Skeletal muscle satellite cell (primary cell): ENCODE results near the gene HGFAC.

Source experiments
- H3K27me3 ChIP-seq: 2 replicates; pipeline ENCODE4 v1.7.0; 2013; ENCODE audit warnings: low read length; ENCODE audit not compliant: control insufficient read depth, insufficient read depth
- H3K36me3 ChIP-seq: 2 replicates; pipeline ENCODE4 v1.7.0; 2013; ENCODE audit warnings: mild to moderate bottlenecking, control low read depth, low read length; ENCODE audit not compliant: insufficient read depth
- H3K4me1 ChIP-seq: 2 replicates; pipeline ENCODE4 v1.7.0; 2013; ENCODE audit warnings: low read length; ENCODE audit not compliant: control insufficient read depth, insufficient read depth
- H3K4me2 ChIP-seq: 2 replicates; pipeline ENCODE4 v1.7.0; 2013; ENCODE audit warnings: mild to moderate bottlenecking, low read length
- H3K4me3 ChIP-seq: 2 replicates; pipeline ENCODE4 v1.7.0; 2013; ENCODE audit warnings: low read length
- H3K9ac ChIP-seq: 2 replicates; pipeline ENCODE4 v1.7.0; 2013; ENCODE audit warnings: mild to moderate bottlenecking, low read depth, low read length, moderate library complexity
- H3K9me3 ChIP-seq: replicated peaks from 2 replicates; pipeline ENCODE4 v1.7.0; 2013; ENCODE audit warnings: mild to moderate bottlenecking, control low read depth, low read length

HGFAC gene

DNA sequence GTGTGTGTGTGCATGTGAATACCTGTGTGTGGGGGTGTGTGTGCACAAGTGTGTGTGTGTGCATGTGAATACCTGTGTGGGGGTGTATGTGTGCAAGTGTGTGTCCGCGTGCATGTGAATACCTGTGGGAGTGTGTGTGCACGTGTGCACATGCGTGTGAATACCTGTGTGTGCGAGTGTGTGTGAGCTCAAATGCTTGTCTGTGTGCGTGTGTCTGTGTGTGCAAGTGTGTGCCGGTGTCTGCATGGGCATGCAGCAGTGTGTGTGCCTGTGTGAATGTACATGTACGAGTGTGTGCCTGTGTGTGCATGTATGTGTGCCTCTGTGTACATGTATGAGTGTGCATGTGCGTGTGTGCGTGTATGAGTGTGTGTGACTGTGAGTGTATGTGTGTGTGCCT is 26.4 kb downstream of the HGFAC start:
- Histone ChIP-seq H3K9me3 (no peaks in the 10 kb centered on the region), H3K4me1 (peaks cover 5% of the 10 kb centered on the region), H3K27me3 (peaks cover 6% of the 10 kb centered on the region), H3K9ac (no peak overlapping the region), H3K36me3 (no peaks in the 10 kb centered on the region), H3K4me2 (no peak overlapping the region), H3K4me3 (no peak overlapping the region)

DNA sequence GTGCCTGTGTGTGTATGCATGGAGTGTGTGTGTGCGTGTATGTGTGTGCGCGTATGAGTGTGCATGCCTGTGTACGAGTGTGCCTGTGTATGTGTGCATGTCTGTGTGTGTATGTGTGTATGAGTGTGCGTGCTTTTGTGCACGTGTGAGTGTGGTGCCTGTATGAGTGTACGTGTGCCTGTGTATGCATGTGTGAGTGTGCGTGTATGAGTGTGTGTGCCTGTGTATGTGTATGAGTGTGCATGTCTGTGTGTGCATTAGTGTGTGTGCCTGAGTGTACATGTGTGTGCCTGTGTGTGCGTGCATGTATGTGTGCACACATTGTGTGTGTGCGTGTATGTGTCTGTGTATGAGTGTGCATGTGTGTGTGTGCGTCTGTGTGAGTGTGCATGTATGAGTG is 27.0 kb downstream of the HGFAC start:
- H3K4me3 ChIP-seq, result no peak overlapping the region
- H3K36me3 ChIP-seq, result no peaks in the 10 kb centered on the region
- H3K9me3 ChIP-seq, result no peaks in the 10 kb centered on the region
- H3K4me1 ChIP-seq, result peaks cover 5% of the 10 kb centered on the region
- H3K27me3 ChIP-seq, result peaks cover 6% of the 10 kb centered on the region
- H3K9ac ChIP-seq, result no peak overlapping the region
- no peak overlapping the region for H3K4me2 ChIP-seq

DNA sequence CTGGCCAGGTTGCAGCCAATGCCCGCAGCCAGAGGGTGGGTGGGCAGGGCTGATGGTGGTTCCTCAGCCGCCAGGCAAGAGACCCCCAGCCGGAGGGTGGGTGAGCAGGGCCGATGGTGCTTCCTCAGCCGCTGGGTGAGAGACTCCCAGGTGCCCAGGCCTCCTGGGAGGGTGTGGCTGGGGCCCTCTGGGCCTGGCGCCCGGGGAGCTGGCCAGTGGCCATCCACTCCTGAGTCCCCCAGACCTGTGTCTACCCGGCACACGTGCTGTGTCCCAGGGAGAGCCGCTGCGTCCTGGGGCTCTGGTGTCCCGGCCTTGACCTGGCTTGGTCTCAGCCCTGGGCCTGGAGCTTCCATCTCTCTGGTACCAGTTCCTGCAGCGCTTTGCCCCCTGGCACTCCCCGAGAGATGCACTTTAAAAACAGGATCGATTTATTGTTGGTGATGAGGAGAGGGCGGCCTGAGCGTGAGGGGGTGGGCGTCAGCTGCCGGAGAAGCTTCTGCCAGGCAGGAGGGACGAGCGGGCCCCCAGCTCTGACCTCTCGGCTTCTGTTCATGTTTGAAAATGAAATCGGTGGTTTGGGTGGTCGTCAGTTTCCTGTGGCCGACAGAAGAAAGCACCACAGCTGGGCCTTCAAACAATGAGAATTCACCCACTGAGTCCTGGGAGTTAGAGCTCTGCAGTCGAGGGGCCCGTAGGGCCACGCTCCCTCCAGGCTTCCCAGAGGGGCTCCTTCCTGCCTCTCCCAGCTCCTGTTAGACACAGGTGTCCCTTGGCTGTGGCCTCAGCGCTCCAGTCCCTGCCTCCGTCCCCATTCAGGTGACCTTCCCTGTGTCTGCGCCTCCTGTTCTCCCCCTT is 27.8 kb downstream of the HGFAC start:
- Histone ChIP-seq H3K9me3 (no peaks in the 10 kb centered on the region), H3K36me3 (no peaks in the 10 kb centered on the region), H3K27me3 (peaks cover 2% of the 10 kb centered on the region), H3K4me2 (no peak overlapping the region), H3K9ac (no peak overlapping the region), H3K4me3 (no peak overlapping the region), H3K4me1 (peaks cover 4% of the 10 kb centered on the region)

DNA sequence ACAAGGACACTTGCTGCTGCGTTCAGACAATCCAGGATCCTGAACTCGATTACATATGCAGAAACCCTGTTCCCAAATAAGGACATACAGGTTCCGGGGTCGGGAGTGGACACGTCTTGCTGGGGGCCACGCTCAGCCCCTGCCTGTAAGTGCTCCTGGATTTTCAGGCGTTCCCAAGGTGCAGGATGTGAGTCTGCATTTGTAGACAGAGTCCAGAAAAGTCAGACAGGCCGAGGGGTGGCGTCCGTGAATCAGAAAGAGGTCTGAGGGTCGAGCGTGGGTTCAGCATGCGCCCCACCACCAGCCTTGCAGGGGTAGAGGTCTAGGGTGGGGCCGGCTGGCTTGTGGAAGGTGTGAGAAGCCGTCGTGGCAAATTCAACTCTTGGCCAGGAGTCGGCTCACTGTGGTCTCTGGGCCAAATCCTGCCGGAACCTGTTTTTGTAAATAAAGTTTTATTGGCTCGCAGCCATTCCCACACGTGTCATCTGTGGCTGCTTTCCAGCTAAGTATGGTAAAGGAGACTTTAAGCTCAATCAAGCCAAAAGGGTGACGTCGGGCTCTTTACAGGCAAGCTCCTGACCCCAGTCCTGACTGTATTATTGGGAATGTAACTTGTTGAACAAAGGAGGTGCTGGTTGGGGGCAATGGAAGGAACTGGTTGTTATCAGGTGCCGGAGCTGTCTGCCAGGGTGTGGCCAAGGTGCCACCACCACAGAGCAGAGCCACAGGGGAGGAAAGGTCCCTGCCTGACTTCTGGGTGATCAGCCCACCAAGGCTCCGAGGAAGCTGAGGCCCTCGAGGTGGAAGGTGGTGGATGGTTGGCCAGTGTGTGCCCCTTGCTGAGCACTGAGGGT is 28.7 kb downstream of the HGFAC start:
- Histone ChIP-seq H3K4me1 (no peaks in the 10 kb centered on the region), H3K9me3 (no peaks in the 10 kb centered on the region)

GRCh38 chr4:3471098-3471760 is 29.5 kb downstream of the HGFAC start:
- no peaks in the 10 kb centered on the region for H3K9me3 ChIP-seq
- H3K9ac ChIP-seq, result no peak overlapping the region
- H3K36me3 ChIP-seq, result no peaks in the 10 kb centered on the region
- no peaks in the 10 kb centered on the region for H3K27me3 ChIP-seq
- H3K4me3 ChIP-seq, result no peak overlapping the region
- H3K4me2 ChIP-seq, result no peak overlapping the region
- H3K4me1 ChIP-seq, result no peaks in the 10 kb centered on the region

More for the DNA sequence above, 28.7 kb downstream of the HGFAC start:
- Histone ChIP-seq H3K4me2 (no peak overlapping the region), H3K9ac (no peak overlapping the region), H3K4me3 (no peak overlapping the region), H3K27me3 (no peaks in the 10 kb centered on the region), H3K36me3 (no peaks in the 10 kb centered on the region)

- H3K36me3 ChIP-seq, result no peaks in the 10 kb centered on the region
- H3K9ac ChIP-seq, result no peak overlapping the region
- H3K4me3 ChIP-seq, result no peak overlapping the region
- H3K4me2 ChIP-seq, result no peak overlapping the region
- H3K4me1 ChIP-seq, result no peaks in the 10 kb centered on the region
- no peaks in the 10 kb centered on the region for H3K27me3 ChIP-seq
- H3K9me3 ChIP-seq, result no peaks in the 10 kb centered on the region
Measured at GRCh38 chr4:3471886-3472285, 30.1 kb downstream of the HGFAC start.

DNA sequence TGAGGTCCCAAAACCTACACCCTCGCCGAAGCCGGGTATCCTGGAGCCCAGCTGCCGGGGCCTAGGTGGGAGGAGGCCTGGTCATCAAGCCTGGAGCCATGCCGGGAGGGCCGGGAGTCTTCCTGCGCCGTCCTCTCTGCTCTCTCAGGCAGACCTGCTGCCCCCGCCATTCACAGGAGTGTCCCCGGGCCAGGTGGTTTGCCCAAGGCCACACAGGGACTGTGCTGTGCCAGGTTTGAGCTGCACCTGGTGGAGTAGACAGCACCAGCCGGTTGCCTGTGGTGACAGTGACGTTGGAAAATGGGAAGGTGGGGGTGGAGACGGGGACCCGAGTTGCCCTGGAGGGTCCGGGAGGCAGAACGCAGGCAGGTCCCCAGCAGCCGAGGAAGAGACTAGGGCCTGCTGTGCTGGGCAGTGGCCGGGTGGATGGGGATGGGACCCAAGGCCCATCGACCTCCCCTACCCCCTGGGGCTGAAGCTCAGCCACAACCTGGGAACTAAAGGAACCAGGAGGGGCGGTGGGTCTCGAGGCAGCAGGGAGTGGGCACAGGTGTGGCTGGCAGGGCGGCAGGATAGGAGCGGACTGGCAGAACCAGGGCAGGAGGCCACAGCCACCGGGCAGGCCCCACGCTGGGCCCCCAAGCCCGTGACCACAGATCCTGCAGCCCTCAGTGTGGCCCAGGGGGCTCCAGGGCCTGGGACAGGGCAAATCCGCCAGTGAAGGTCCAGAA is 30.8 kb downstream of the HGFAC start:
- no peak overlapping the region for H3K4me3 ChIP-seq
- no peaks in the 10 kb centered on the region for H3K9me3 ChIP-seq
- H3K4me1 ChIP-seq, result no peaks in the 10 kb centered on the region
- H3K27me3 ChIP-seq, result no peaks in the 10 kb centered on the region
- no peak overlapping the region for H3K4me2 ChIP-seq
- H3K36me3 ChIP-seq, result no peaks in the 10 kb centered on the region
- H3K9ac ChIP-seq, result no peak overlapping the region

DNA sequence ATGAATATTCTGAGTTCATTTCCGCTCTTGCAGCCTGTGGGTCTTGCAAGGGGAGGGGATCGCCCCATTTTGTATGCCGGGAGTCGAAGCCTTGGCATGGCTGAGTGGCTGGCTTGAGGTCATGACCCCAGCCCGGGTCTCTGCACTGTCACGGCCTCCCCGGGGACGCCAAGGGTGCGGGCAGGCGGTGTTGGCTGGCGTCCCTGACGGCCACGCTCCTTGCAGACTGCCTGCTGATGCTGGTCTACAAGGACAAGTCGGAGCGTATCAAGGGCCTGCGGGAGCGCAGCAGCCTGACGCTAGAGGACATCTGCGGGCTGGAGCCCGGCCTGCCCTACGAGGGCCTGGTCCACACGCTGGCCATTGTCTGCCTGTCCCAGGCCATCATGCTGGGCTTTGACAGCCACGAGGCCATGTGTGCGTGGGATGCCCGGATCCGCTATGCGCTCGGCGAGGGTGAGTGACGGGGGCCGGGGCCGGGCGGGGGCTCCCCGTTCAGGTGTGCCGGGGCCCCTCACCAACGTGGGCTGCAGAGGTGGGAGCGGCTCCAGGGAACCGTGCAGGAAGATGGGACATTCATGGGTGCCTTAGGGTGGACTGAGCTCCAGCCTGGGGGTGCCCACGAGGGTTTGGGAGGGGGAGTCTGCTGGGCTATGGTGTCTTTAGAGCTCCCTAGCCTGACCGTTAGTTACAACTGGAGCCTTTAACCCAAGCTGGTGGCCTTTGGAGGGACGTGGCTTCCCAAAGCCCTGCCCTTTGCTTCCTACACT is 31.6 kb downstream of the HGFAC start:
- Histone ChIP-seq H3K9ac (no peak overlapping the region), H3K4me3 (no peak overlapping the region), H3K4me1 (no peaks in the 10 kb centered on the region), H3K4me2 (no peak overlapping the region), H3K9me3 (no peaks in the 10 kb centered on the region), H3K27me3 (no peaks in the 10 kb centered on the region), H3K36me3 (no peaks in the 10 kb centered on the region)

GRCh38 chr4:3473996-3474765 is 32.4 kb downstream of the HGFAC start:
- no peaks in the 10 kb centered on the region for H3K4me1 ChIP-seq
- H3K9me3 ChIP-seq, result no peaks in the 10 kb centered on the region
- no peak overlapping the region for H3K9ac ChIP-seq
- no peak overlapping the region for H3K4me3 ChIP-seq
- H3K4me2 ChIP-seq, result no peak overlapping the region
- no peaks in the 10 kb centered on the region for H3K27me3 ChIP-seq
- H3K36me3 ChIP-seq, result no peaks in the 10 kb centered on the region

GRCh38 chr4:3475041-3475712 is 33.4 kb downstream of the HGFAC start:
- Histone ChIP-seq H3K4me2 (no peak overlapping the region), H3K27me3 (no peaks in the 10 kb centered on the region), H3K4me1 (no peaks in the 10 kb centered on the region), H3K4me3 (no peak overlapping the region), H3K9me3 (no peaks in the 10 kb centered on the region), H3K9ac (no peak overlapping the region), H3K36me3 (no peaks in the 10 kb centered on the region)
